Liver (tissue), 9 donors: ENCODE data around the gene GRIPAP1. TPM values are rescaled to one million over a fixed set of nuclear protein-coding genes. Genes with fewer than 3 reads are reported as not detected.

Experiments used
- DNase-seq: peaks from one replicate; pipeline ENCODE4 v3.0.0-alpha.2; 2017; ENCODE audit warnings: low spot score
- H3K27ac ChIP-seq, 2 donors: one replicate each; pipeline ENCODE4 v1.7.0; 2013; ENCODE audit warnings: inconsistent platforms in 2 of 2, low read length in 2 of 2, control low read depth in 1 of 2, low read depth in 1 of 2, mild to moderate bottlenecking in 1 of 2
- H3K27me3 ChIP-seq, 4 donors: one replicate each; pipeline versions ENCODE4 v1.6.1 to v1.7.0; 2013; ENCODE audit warnings: low read length in 3 of 4, inconsistent platforms in 1 of 4, mild to moderate bottlenecking in 1 of 4, moderate library complexity in 1 of 4; ENCODE audit not compliant: control insufficient read depth in 4 of 4, insufficient read depth in 4 of 4
- H3K36me3 ChIP-seq, 4 donors: one replicate each; pipeline versions ENCODE4 v1.6.1 to v1.7.0; 2013; ENCODE audit warnings: low read length in 3 of 4, mild to moderate bottlenecking in 3 of 4, low read depth in 1 of 4, moderate library complexity in 1 of 4; ENCODE audit not compliant: control insufficient read depth in 4 of 4, insufficient read depth in 3 of 4
- H3K4me1 ChIP-seq, 4 donors: one replicate each; pipeline versions ENCODE4 v1.6.1 to v1.7.0; 2013; ENCODE audit warnings: low read length in 3 of 4, mild to moderate bottlenecking in 3 of 4, moderate library complexity in 1 of 4; ENCODE audit not compliant: control insufficient read depth in 4 of 4, insufficient read depth in 4 of 4
- H3K4me3 ChIP-seq, 3 donors: one replicate each; pipeline versions ENCODE4 v1.6.1 to v1.7.0; 2013; ENCODE audit warnings: low read length in 3 of 3, control low read depth in 1 of 3, low read depth in 1 of 3, mild to moderate bottlenecking in 1 of 3
- H3K9ac ChIP-seq, 2 donors: one replicate each; pipeline ENCODE4 v1.7.0; 2013; ENCODE audit warnings: low read length in 2 of 2, mild to moderate bottlenecking in 2 of 2, moderate library complexity in 2 of 2, control low read depth in 1 of 2, low read depth in 1 of 2
- H3K9me3 ChIP-seq, 4 donors: one replicate each; pipeline versions ENCODE4 v1.6.1 to v1.7.0; 2013; ENCODE audit warnings: low read length in 3 of 4; ENCODE audit not compliant: control insufficient read depth in 4 of 4
- EGR1 ChIP-seq, 2 donors: IDR thresholded peaks; 2 replicates each; pipeline ENCODE4 v1.6.1; 2016 to 2018; ENCODE audit warnings: antibody characterized with exemption in 2 of 2, low read depth in 2 of 2
- FOXA1 ChIP-seq: IDR thresholded peaks from 2 replicates; pipeline ENCODE4 v1.6.1; 2016; ENCODE audit warnings: antibody characterized with exemption
- FOXA2 ChIP-seq: IDR thresholded peaks from 2 replicates; pipeline ENCODE4 v1.6.1; 2016; ENCODE audit warnings: antibody characterized with exemption
- GABPA ChIP-seq, 2 donors: IDR thresholded peaks in 1 of 2; conservative IDR thresholded peaks in 1 of 2; 2 replicates each; pipeline ENCODE4 v1.6.1; 2016; ENCODE audit warnings: antibody characterized with exemption in 2 of 2, mild to moderate bottlenecking in 1 of 2, moderate library complexity in 1 of 2
- HNF4A ChIP-seq, 2 donors: conservative IDR thresholded peaks; 2 replicates each; pipeline ENCODE4 v1.6.1; 2016; ENCODE audit warnings: antibody characterized with exemption in 2 of 2, mild to moderate bottlenecking in 2 of 2
- HNF4G ChIP-seq: IDR thresholded peaks from 2 replicates; pipeline ENCODE4 v1.6.1; 2016; ENCODE audit warnings: antibody characterized with exemption
- NR2F2 ChIP-seq: IDR thresholded peaks from 2 replicates; pipeline ENCODE4 v1.6.1; 2016; ENCODE audit warnings: antibody characterized with exemption
- RAD21 ChIP-seq, 2 donors: IDR thresholded peaks; 2 replicates each; pipeline ENCODE4 v1.6.1; 2016; ENCODE audit warnings: antibody characterized with exemption in 2 of 2, mild to moderate bottlenecking in 2 of 2
- REST ChIP-seq: IDR thresholded peaks from 2 replicates; pipeline ENCODE4 v1.6.1; 2016; ENCODE audit warnings: antibody characterized with exemption, mild to moderate bottlenecking
- RXRA ChIP-seq, 2 donors: IDR thresholded peaks; 2 replicates each; pipeline ENCODE4 v1.6.1; 2017 to 2018; ENCODE audit warnings: antibody characterized with exemption in 2 of 2, mild to moderate bottlenecking in 1 of 2
- SP1 ChIP-seq: IDR thresholded peaks from 2 replicates; pipeline ENCODE4 v1.6.1; 2018; ENCODE audit warnings: antibody characterized with exemption, mild to moderate bottlenecking
- TAF1 ChIP-seq: conservative IDR thresholded peaks from 2 replicates; pipeline ENCODE4 v1.6.1; 2016; ENCODE audit warnings: antibody characterized with exemption, mild to moderate bottlenecking
- YY1 ChIP-seq: IDR thresholded peaks from 2 replicates; pipeline ENCODE4 v1.6.1; 2016; ENCODE audit warnings: antibody characterized with exemption, mild to moderate bottlenecking
- ZBTB33 ChIP-seq: IDR thresholded peaks from 2 replicates; pipeline ENCODE4 v1.6.1; 2016; ENCODE audit warnings: antibody characterized with exemption
- WGBS: extraction: QIAGEN DNeasy Blood & Tissue Kit; methylation state at CpG from one replicate; pipeline ENCODE4 v1.1.7; 2013; 5-methylcytosine and 5-hydroxymethylcytosine counted together
- polyA plus RNA-seq, 2 donors: library from polyadenylated mRNA; stranded (reverse) in 1 of 2; unstranded in 1 of 2; fragments of 200-250 nt in 1 of 2; fragments of >200 nt in 1 of 2; fragmentation: Nextera tagmentation in 1 of 2; extraction: Ambion mirVana in 1 of 2; gene quantifications; one replicate each; pipeline versions ENCODE4 v1.2.1 to v1.2.3, GENCODE V29; 2013 to 2015
- total RNA-seq, 2 donors: library from RNA; depleted of rRNA; stranded (reverse); fragments of >200 nt; gene quantifications; one replicate each; pipeline ENCODE4 v1.2.3, GENCODE V29; 2014
- TF ChIP-seq, protein P1 (sequence below): IDR thresholded peaks from 2 replicates; pipeline ENCODE4 v1.6.1; 2016; ENCODE audit warnings: antibody characterized with exemption
- donor health status: healthy.
- donor health status: healthy.
- donor health status: healthy.
- donor health status: healthy.
- donor health status: healthy.

Gene GRIPAP1
- total and polyA plus RNA-seq, 4 donors, result 14.1 to 21.3 (median 16.4) TPM

- Histone ChIP-seq H3K4me1 (peaks cover 2 to 19% (median 6%) of the 10 kb centered on the region in 4 donors), H3K9ac (no peak overlapping the region), H3K9me3 (no peaks in the 10 kb centered on the region), H3K27me3 (no peaks in the 10 kb centered on the region), H3K36me3 (peaks cover 1 to 16% (median 6%) of the 10 kb centered on the region in 4 donors), H3K27ac (no peak overlapping the region), H3K4me3 (no peak overlapping the region)
- TF ChIP-seq HNF4A (conservative IDR thresholded peaks at IDR 0.05), result peak in 1 of 2 donors; percentile 51
- no peak for TF ChIP-seq RXRA (IDR thresholded peaks at IDR 0.05)
- DNase-seq, result no peak
- WGBS, result 81% methylated on average over 8 of the region's 8 CpGs
Measured at GRCh38 chrX:48936429-48937053, 65.5 kb downstream of the GRIPAP1 start.

DNA sequence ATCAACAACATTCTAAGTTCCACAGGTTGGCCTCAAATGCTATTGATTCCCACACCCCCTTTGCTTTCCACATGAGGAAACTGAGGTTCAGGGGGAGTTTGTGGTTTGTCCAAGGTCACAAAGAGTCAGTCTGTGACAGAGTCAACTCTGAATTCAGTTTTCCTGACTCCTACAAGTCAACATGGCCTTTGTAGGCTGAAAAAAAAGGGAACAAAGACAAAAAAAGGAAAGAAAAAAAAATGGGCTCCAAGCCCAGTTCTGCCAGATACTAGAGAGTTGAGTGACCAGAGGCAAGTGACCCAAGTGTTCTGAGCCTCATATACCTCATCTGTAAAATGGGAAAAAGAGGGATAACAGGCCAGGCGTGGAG is 66.8 kb downstream of the GRIPAP1 start:
- Histone ChIP-seq H3K4me3 (no peak overlapping the region), H3K36me3 (peaks cover 1 to 19% (median 10%) of the 10 kb centered on the region in 4 donors), H3K27ac (no peak overlapping the region), H3K9ac (no peak overlapping the region), H3K4me1 (peaks cover 0 to 10% (median 3%) of the 10 kb centered on the region in 4 donors), H3K27me3 (no peaks in the 10 kb centered on the region), H3K9me3 (no peaks in the 10 kb centered on the region)
- no peak for DNase-seq
- TF ChIP-seq, protein P1, sequence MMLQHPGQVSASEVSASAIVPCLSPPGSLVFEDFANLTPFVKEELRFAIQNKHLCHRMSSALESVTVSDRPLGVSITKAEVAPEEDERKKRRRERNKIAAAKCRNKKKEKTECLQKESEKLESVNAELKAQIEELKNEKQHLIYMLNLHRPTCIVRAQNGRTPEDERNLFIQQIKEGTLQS, result no peak
- peak in 1 of 2 donors; percentile 8 for TF ChIP-seq RXRA (IDR thresholded peaks at IDR 0.05)
- 92% methylated on average over 1 of the region's 1 CpG for WGBS

- WGBS, result 88% methylated on average over 7 of the region's 7 CpGs
- DNase-seq, result no peak
- H3K36me3 ChIP-seq, result peaks cover 3 to 21% (median 11%) of the 10 kb centered on the region in 4 donors
Measured at GRCh38 chrX:48934581-48935300, 67.3 kb downstream of the GRIPAP1 start.

More at GRCh38 chrX:48934581-48935300, 67.3 kb downstream of the GRIPAP1 start:
- Histone ChIP-seq H3K9ac (no peak overlapping the region), H3K4me1 (peaks cover 0 to 7% (median 3%) of the 10 kb centered on the region in 4 donors), H3K9me3 (no peaks in the 10 kb centered on the region), H3K4me3 (no peak overlapping the region), H3K27me3 (no peaks in the 10 kb centered on the region), H3K27ac (no peak overlapping the region)
- TF ChIP-seq GABPA (IDR thresholded peaks at IDR 0.05 in 1 of 2, conservative IDR thresholded peaks at IDR 0.05 in 1 of 2) (no peak), EGR1 (IDR thresholded peaks at IDR 0.05; ENCODE audit: low read depth in 2 of 2) (no peak), TAF1 (no peak), HNF4A (conservative IDR thresholded peaks at IDR 0.05) (no peak), FOXA2 (no peak), SP1 (no peak), REST (no peak), NR2F2 (no peak), YY1 (no peak), FOXA1 (no peak), ZBTB33 (no peak), HNF4G (no peak), RXRA (IDR thresholded peaks at IDR 0.05) (no peak), RAD21 (IDR thresholded peaks at IDR 0.05) (no peak)
- TF ChIP-seq, protein P1, result no peak
